H1 (cell line): ENCODE data around the gene PSMB11. TPM values are rescaled to one million over a fixed set of nuclear protein-coding genes. Genes with fewer than 3 reads are reported as not detected.
A peak's percentile ranks its signal among the peaks of the same experiment; 100 is the strongest.

Source experiments
- CTCF ChIA-PET: fragments of 300-600 bp; sonication (Branson Sonifier 250); formaldehyde crosslinking; loops from one replicate; lab custom pipeline; 2021; ENCODE audit not compliant: partially characterized antibody; lab: Charles Lee
- POLR2A ChIA-PET: fragments of 300-600 bp; sonication (Branson Sonifier 250); formaldehyde crosslinking; loops from one replicate; lab custom pipeline; 2021; ENCODE audit warnings: inconsistent platforms; ENCODE audit not compliant: partially characterized antibody; lab: Charles Lee
- DNase-seq, 2 experiments: peaks; one replicate each; pipeline versions ENCODE4 v3.0.0 to v3.0.0-alpha.2; 2010 to 2022; ENCODE audit warnings: low spot score in 2 of 2, low read depth in 1 of 2, mixed read lengths in 1 of 2
- FAIRE-seq: peaks from 2 replicates; lab custom pipeline; 2011; peaks lifted over from hg19 to GRCh38; lab: Jason Lieb, UNC
- H2AFZ ChIP-seq: 2 replicates; pipeline ENCODE4 v1.8.1; 2012; ENCODE audit warnings: low read length, inconsistent platforms
- H2AK5ac ChIP-seq: 2 replicates; pipeline ENCODE4 v1.6.1; 2013; ENCODE audit warnings: low read depth, low read length
- H2BK120ac ChIP-seq: replicated peaks from 2 replicates; pipeline ENCODE3; 2013; ENCODE audit warnings: low read depth, low read length, inconsistent platforms
- H2BK12ac ChIP-seq: 2 replicates; pipeline ENCODE4 v1.6.1; 2013; ENCODE audit warnings: low read depth, low read length
- H2BK15ac ChIP-seq: 2 replicates; pipeline ENCODE4 v1.6.1; 2013; ENCODE audit warnings: low read length
- H2BK20ac ChIP-seq: 2 replicates; pipeline ENCODE4 v1.6.1; 2013; ENCODE audit warnings: low read length
- H2BK5ac ChIP-seq: 2 replicates; pipeline ENCODE4 v1.6.1; 2013; ENCODE audit warnings: low read depth, low read length
- H3K14ac ChIP-seq: 2 replicates; pipeline ENCODE4 v1.6.1; 2013; ENCODE audit warnings: inconsistent platforms; ENCODE audit not compliant: insufficient read length
- H3K18ac ChIP-seq: 2 replicates; pipeline ENCODE4 v1.6.1; 2013; ENCODE audit warnings: low read length; ENCODE audit errors: extremely low read depth
- H3K23ac ChIP-seq: 2 replicates; pipeline ENCODE4 v1.6.1; 2013; ENCODE audit warnings: inconsistent platforms; ENCODE audit not compliant: insufficient read length
- H3K23me2 ChIP-seq: 2 replicates; pipeline ENCODE4 v1.6.1; 2013; ENCODE audit warnings: low read depth, low read length
- H3K27ac ChIP-seq: 2 replicates; pipeline ENCODE4 v1.6.1; 2011; ENCODE audit warnings: low read depth, low read length, inconsistent platforms
- H3K27me3 ChIP-seq, 4 experiments: replicated peaks in 1 of 4; 1 replicate in 1 of 4; 2 replicates in 3 of 4; pipeline versions ENCODE4 v1.6.1 to v1.8.1; 2011 to 2013; ENCODE audit warnings: low read length in 3 of 4, mild to moderate bottlenecking in 3 of 4, inconsistent platforms in 2 of 4, mixed read lengths in 2 of 4, moderate library complexity in 1 of 4; ENCODE audit not compliant: control insufficient read depth in 3 of 4, insufficient read depth in 3 of 4; ENCODE audit errors: extremely low read depth in 1 of 4
- H3K36me3 ChIP-seq, 4 experiments: 2 replicates each; pipeline versions ENCODE4 v1.6.1 to v1.8.1; 2011 to 2013; ENCODE audit warnings: mild to moderate bottlenecking in 4 of 4, low read length in 3 of 4, moderate library complexity in 2 of 4, control low read depth in 1 of 4, inconsistent platforms in 1 of 4; ENCODE audit not compliant: insufficient read depth in 4 of 4, control insufficient read depth in 2 of 4
- H3K4ac ChIP-seq: replicated peaks from 2 replicates; pipeline ENCODE3; 2013; ENCODE audit warnings: low read length, low read depth, mixed read lengths, inconsistent platforms; ENCODE audit not compliant: insufficient read length
- H3K4me1 ChIP-seq, 4 experiments: replicated peaks in 1 of 4; 1 replicate in 1 of 4; 2 replicates in 3 of 4; pipeline versions ENCODE4 v1.6.1 to v1.8.1; 2011 to 2013; ENCODE audit warnings: low read length in 3 of 4, inconsistent platforms in 2 of 4, mixed read lengths in 1 of 4; ENCODE audit not compliant: insufficient read depth in 4 of 4, control insufficient read depth in 3 of 4
- H3K4me2 ChIP-seq, 2 experiments: 2 replicates each; pipeline versions ENCODE4 v1.6.1 to v1.8.1; 2011 to 2013; ENCODE audit warnings: low read depth in 2 of 2, low read length in 2 of 2, control low read depth in 1 of 2, inconsistent platforms in 1 of 2, mild to moderate bottlenecking in 1 of 2; ENCODE audit not compliant: insufficient read depth in 1 of 2
- H3K4me3 ChIP-seq, 4 experiments: fragments of 200-600, 300-600 bp in 1 of 4; sonication (generic), shearing (Covaris generic), sonication (Bioruptor Twin) in 1 of 4; 2 replicates each; pipeline versions ENCODE4 v1.5.1 to v1.8.1; 2011 to 2016; ENCODE audit warnings: low read length in 4 of 4, low read depth in 3 of 4, control low read depth in 2 of 4, inconsistent platforms in 2 of 4, mild to moderate bottlenecking in 2 of 4, mixed read lengths in 1 of 4, moderate library complexity in 1 of 4; ENCODE audit not compliant: insufficient read depth in 2 of 4; ENCODE audit errors: extremely low read depth in 1 of 4
- H3K56ac ChIP-seq: replicated peaks from 2 replicates; pipeline ENCODE3; 2013; ENCODE audit warnings: low read depth, mild to moderate bottlenecking, mixed read lengths, low read length, inconsistent platforms; ENCODE audit not compliant: insufficient read length
- H3K79me1 ChIP-seq: 2 replicates; pipeline ENCODE4 v1.6.1; 2013; ENCODE audit warnings: low read depth, low read length, control low read depth
- H3K79me2 ChIP-seq, 2 experiments: 2 replicates each; pipeline versions ENCODE4 v1.6.1 to v1.8.1; 2012 to 2013; ENCODE audit warnings: low read length in 2 of 2, mild to moderate bottlenecking in 2 of 2, inconsistent platforms in 1 of 2; ENCODE audit not compliant: insufficient read depth in 2 of 2, control insufficient read depth in 1 of 2
- H3K9ac ChIP-seq, 4 experiments: replicated peaks in 1 of 4; 1 replicate in 1 of 4; 2 replicates in 3 of 4; pipeline versions ENCODE4 v1.6.1 to v1.8.1; 2011 to 2013; ENCODE audit warnings: low read depth in 3 of 4, low read length in 3 of 4, control low read depth in 2 of 4, mild to moderate bottlenecking in 2 of 4, moderate library complexity in 2 of 4, inconsistent platforms in 1 of 4; ENCODE audit errors: extremely low read depth in 1 of 4
- H3K9me3 ChIP-seq, 2 experiments: 2 replicates each; pipeline versions ENCODE4 v1.6.1 to v1.8.1; 2012 to 2013; ENCODE audit warnings: mild to moderate bottlenecking in 2 of 2, moderate library complexity in 2 of 2, control low read depth in 1 of 2, inconsistent platforms in 1 of 2, low read depth in 1 of 2, low read length in 1 of 2, mixed read lengths in 1 of 2; ENCODE audit not compliant: insufficient read depth in 2 of 2
- H4K20me1 ChIP-seq, 2 experiments: replicated peaks in 1 of 2; 2 replicates each; pipeline versions ENCODE3 to v1.8.1; 2011 to 2013; ENCODE audit warnings: inconsistent platforms in 2 of 2, low read length in 2 of 2, mild to moderate bottlenecking in 1 of 2; ENCODE audit not compliant: insufficient read depth in 2 of 2, control insufficient read depth in 1 of 2
- H4K5ac ChIP-seq: 2 replicates; pipeline ENCODE4 v1.6.1; 2013; ENCODE audit warnings: low read length, low read depth, mixed read lengths, inconsistent platforms; ENCODE audit not compliant: insufficient read length
- H4K8ac ChIP-seq: 2 replicates; pipeline ENCODE4 v1.8.0; 2013; ENCODE audit warnings: mild to moderate bottlenecking, moderate library complexity, low read length, inconsistent platforms; ENCODE audit not compliant: insufficient read depth; ENCODE audit errors: extremely low read depth
- H4K91ac ChIP-seq: replicated peaks from 2 replicates; pipeline ENCODE3; 2013; ENCODE audit warnings: low read length, mixed read lengths, inconsistent platforms; ENCODE audit not compliant: insufficient read length
- CBX5 ChIP-seq: fragments of 300-800, 300-1000 bp; sonication (generic); IDR thresholded peaks from 2 replicates; pipeline ENCODE4 v1.7.1; 2016; ENCODE audit warnings: antibody characterized with exemption, low read length, low read depth
- EZH2 ChIP-seq: fragments of 200-600 bp; sonication (generic); IDR thresholded peaks from 2 replicates; pipeline ENCODE4 v1.7.1; 2012; ENCODE audit warnings: low read depth, mild to moderate bottlenecking, moderate library complexity, low read length, inconsistent platforms; ENCODE audit not compliant: severe bottlenecking
- JUN ChIP-seq: IDR thresholded peaks from 2 replicates; pipeline ENCODE4 v1.6.1; 2011; ENCODE audit warnings: low read depth, mild to moderate bottlenecking, improper control_type of control experiment, low read length
- KDM1A ChIP-seq: fragments of 200-600, 300-600 bp; sonication (generic); IDR thresholded peaks from 2 replicates; pipeline ENCODE4 v1.7.1; 2016; ENCODE audit warnings: mild to moderate bottlenecking, low read length, borderline replicate concordance
- POLR2AphosphoS5 ChIP-seq: IDR thresholded peaks from 2 replicates; pipeline ENCODE4 v1.6.1; 2011; ENCODE audit warnings: low read depth, low read length
- TAF1 ChIP-seq: IDR thresholded peaks from 2 replicates; pipeline ENCODE4 v1.6.1; 2011; ENCODE audit warnings: mild to moderate bottlenecking, low read depth, low read length
- TAF7 ChIP-seq: optimal IDR thresholded peaks from 2 replicates; pipeline ENCODE3; 2011; ENCODE audit warnings: low read depth, mild to moderate bottlenecking, inconsistent platforms, low read length, moderate library complexity, borderline replicate concordance
- WGBS, 2 experiments: shearing (Covaris generic) in 1 of 2; methylation state at CpG; one replicate each; pipeline versions ENCODE4 v1.1.6 to v1.1.7; 2013 to 2015; ENCODE audit warnings: low lambda C conversion rate in 2 of 2, mixed read lengths in 2 of 2, inconsistent platforms in 1 of 2, low coverage in 1 of 2, missing lambda C conversion rate in 1 of 2; ENCODE audit not compliant: insufficient replicate concordance in 2 of 2, insufficient coverage in 1 of 2, insufficient read length in 1 of 2; ENCODE audit errors: extremely low coverage in 1 of 2, missing lambda C conversion rate in 1 of 2; 5-methylcytosine and 5-hydroxymethylcytosine counted together
- polyA plus RNA-seq, 7 experiments: library from polyadenylated mRNA; depleted of rRNA in 3 of 7; stranded (reverse) in 5 of 7; unstranded in 2 of 7; fragments of >200 nt in 5 of 7; fragments of 200-250 nt in 2 of 7; gene quantifications; 1 replicate in 5 of 7; 2 replicates in 1 of 7; 4 replicates in 1 of 7; pipeline versions ENCODE4 v1.2.1 to v1.2.3, GENCODE V29; 2011 to 2013; ENCODE audit warnings: missing spikeins in 2 of 7, mixed read lengths in 2 of 7
- total RNA-seq: library from RNA; stranded (reverse); fragmentation: NEBNext Ultra II Directional; extraction: Animal tissue kit (Norgen Biotek cat#: 25700); gene quantifications from 2 replicates; pipeline ENCODE4 v1.2.1, GENCODE V29; 2021
- TF ChIP-seq, protein P1 (sequence below), 3 experiments: IDR thresholded peaks; 1 replicate in 2 of 3; 2 replicates in 1 of 3; pipeline versions ENCODE4 v1.5.1 to v1.6.1; 2011; ENCODE audit warnings: low read length in 3 of 3, mild to moderate bottlenecking in 3 of 3, inconsistent platforms in 2 of 3, low read depth in 1 of 3, moderate library complexity in 1 of 3; ENCODE audit not compliant: insufficient read depth in 1 of 3; ENCODE audit errors: control extremely low read depth in 1 of 3

Gene PSMB11
- total and polyA plus RNA-seq, 2 of the 8 experiments (the other 6 are each of a cell fraction or from before 2014, with no cell fraction given): not detected

- Histone ChIP-seq H4K5ac (no peak overlapping the region), H3K18ac (no peak overlapping the region), H2BK5ac (no peak overlapping the region), H4K91ac (no peak overlapping the region), H3K14ac (no peak overlapping the region), H3K9me3 (no peaks in the 10 kb centered on the region), H2BK15ac (no peak overlapping the region), H3K23ac (no peak overlapping the region), H3K23me2 (no peaks in the 10 kb centered on the region), H3K27me3 (no peaks in the 10 kb centered on the region), H3K4ac (no peak overlapping the region), H2BK12ac (no peak overlapping the region), H3K27ac (no peak overlapping the region), H3K4me1 (peaks cover 0 to 3% (median under 1%) of the 10 kb centered on the region in 4 experiments; a peak in 1 of 7 replicates), H2BK120ac (no peak overlapping the region), H3K79me1 (peaks cover 3% of the 10 kb centered on the region; the same call in 1 of the 2 replicates), H3K56ac (no peak overlapping the region), H3K4me2 (no peak overlapping the region; a peak in 1 of 4 replicates), H3K36me3 (peaks cover 8 to 34% (median 22%) of the 10 kb centered on the region in 4 experiments; a peak in 7 of 8 replicates), H4K20me1 (peaks cover 2 to 6% of the 10 kb centered on the region in 2 experiments), H3K9ac (peak overlapping the region in 1 of 4 experiments; percentile 10; a peak in 2 of 7 replicates), H2AFZ (no peak overlapping the region), H2AK5ac (no peak overlapping the region), H2BK20ac (no peak overlapping the region), H3K79me2 (peaks cover 0 to 11% of the 10 kb centered on the region in 2 experiments; a peak in 2 of 4 replicates), H4K8ac (no peak overlapping the region), H3K4me3 (no peak overlapping the region)
- POLR2A ChIA-PET: interaction anchor here (0.9 to 11.2 kb wide), 12 partner anchors 6 to 91 kb away, joined by 3 to 99 read pairs (median 4); partner anchors contain the start of gene PSMB5
- FAIRE-seq: no peak
- no peak for DNase-seq
- 86% methylated on average over 4 of the region's 4 CpGs; no CpG with 5 or more reads in 1 of the 2 experiments for WGBS, 2 experiments
- TF ChIP-seq JUN (no peak), TAF1 (no peak), TAF7 (no peak), EZH2 (no peak), KDM1A (no peak), CBX5 (no peak), POLR2AphosphoS5 (no peak; the same call in 1 of the 2 replicates)
- TF ChIP-seq, protein P1, sequence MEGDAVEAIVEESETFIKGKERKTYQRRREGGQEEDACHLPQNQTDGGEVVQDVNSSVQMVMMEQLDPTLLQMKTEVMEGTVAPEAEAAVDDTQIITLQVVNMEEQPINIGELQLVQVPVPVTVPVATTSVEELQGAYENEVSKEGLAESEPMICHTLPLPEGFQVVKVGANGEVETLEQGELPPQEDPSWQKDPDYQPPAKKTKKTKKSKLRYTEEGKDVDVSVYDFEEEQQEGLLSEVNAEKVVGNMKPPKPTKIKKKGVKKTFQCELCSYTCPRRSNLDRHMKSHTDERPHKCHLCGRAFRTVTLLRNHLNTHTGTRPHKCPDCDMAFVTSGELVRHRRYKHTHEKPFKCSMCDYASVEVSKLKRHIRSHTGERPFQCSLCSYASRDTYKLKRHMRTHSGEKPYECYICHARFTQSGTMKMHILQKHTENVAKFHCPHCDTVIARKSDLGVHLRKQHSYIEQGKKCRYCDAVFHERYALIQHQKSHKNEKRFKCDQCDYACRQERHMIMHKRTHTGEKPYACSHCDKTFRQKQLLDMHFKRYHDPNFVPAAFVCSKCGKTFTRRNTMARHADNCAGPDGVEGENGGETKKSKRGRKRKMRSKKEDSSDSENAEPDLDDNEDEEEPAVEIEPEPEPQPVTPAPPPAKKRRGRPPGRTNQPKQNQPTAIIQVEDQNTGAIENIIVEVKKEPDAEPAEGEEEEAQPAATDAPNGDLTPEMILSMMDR (IDR thresholded peaks at IDR 0.05; ENCODE audit: control extremely low read depth in 1 of 3, insufficient read depth in 1 of 3, low read depth in 1 of 3, low read length in 3 of 3): no peak
- CTCF ChIA-PET: interaction anchor here (0.8 to 11.9 kb wide), 12 partner anchors 9 to 84 kb away, joined by 3 to 103 read pairs (median 7); partner anchors contain the start of genes AJUBA and PSMB11
These were observed 16.7 kb upstream of the PSMB11 start for GRCh38 chr14:23025151-23025814.
